Measurements from ENCODE around the gene CDH4. TPM values are rescaled to one million over a fixed set of nuclear protein-coding genes. Genes with fewer than 3 reads are reported as not detected.

Gene CDH4
- total RNA-seq, 1 donor from 2014 or later = 0.08 TPM

GRCh38 chr20:61813791-61814190 is 561.7 kb downstream of the CDH4 start:
- DNase-seq (ENCODE audit: missing footprints) (no peak), ATAC-seq (no peak)
- intact Hi-C loops (cut with DNase I) = no loop called here

GRCh38 chr20:61814244-61814643 is 562.2 kb downstream of the CDH4 start:
- intact Hi-C loops (cut with DNase I) = no loop called here
- ATAC-seq (no peak), DNase-seq (ENCODE audit: missing footprints) (no peak)

DNA sequence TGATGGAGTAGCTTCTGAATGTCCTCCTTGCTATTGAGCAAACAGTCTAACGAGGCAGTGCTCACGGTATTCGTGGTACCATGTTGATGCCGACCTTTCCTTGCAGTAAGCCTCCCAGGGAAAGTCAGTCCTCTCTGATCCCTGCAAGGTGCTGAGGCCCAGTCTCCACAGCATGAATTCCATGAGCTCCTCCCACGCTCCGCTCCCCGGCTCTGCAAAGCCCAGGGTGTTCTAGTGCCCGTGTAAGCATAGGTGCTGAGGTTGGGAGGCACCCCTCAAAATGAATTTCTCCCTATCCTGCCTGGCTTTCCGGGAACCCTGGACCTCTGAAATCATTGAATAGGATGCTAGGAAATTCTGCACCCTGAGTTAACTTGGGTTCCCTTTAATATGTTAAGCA is 562.7 kb downstream of the CDH4 start:
- no peak for ATAC-seq
- no peak for DNase-seq (ENCODE audit: missing footprints)
- intact Hi-C loops (cut with DNase I) = no loop called here

- intact Hi-C loops (cut with DNase I) = no loop called here
- no peak for DNase-seq (ENCODE audit: missing footprints)
These were observed 563.1 kb downstream of the CDH4 start for GRCh38 chr20:61815176-61815575.

GRCh38 chr20:61815678-61816077 is 563.6 kb downstream of the CDH4 start:
- intact Hi-C loops (cut with DNase I) = no loop called here
- DNase-seq (ENCODE audit: missing footprints) = no peak
- no peak for ATAC-seq

More at GRCh38 chr20:61815176-61815575, 563.1 kb downstream of the CDH4 start:
- no peak for ATAC-seq

DNA sequence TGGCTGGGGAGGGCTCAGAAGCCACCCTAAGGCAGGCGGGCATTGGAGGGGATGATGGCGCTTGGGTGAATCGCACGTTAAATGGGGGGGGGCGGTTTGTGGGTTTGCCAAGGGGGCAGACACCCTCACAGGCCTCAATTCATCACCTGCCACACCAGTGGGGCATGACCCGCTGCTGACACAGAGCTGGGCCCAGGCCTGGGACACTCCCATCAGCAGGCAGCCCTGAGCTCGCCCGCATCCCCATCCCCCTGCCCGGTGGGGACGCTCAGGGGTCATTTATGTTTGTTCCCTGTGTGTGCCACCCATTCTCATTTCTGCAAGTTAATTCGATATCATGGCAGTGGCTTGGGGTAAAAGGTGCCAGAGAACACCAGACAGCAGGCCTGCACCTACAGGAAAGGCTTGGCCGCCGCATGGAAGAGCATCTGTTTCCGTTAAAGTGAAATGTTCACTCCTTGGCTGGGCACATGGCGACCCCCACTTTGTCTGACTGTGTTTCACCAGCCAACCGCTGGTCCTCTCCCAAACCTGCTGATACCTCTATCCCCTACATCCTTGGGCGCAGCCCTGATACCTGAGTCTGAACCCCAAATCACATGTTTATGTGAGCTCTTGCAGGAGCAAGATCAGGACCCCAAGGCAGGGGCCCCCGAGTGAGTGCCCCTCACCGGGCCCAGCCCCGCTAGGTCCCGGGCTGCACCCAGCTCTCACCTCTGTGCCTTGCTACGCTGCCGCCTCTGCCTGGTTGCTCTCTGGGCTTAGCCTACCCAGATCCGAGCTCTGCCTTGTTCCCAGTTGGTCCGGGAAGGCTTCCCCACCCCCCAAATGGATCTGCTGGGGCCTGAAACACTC is 564.8 kb downstream of the CDH4 start:
- ATAC-seq = no peak
- intact Hi-C loops (cut with DNase I) = no loop called here
- DNase-seq (ENCODE audit: missing footprints) = peak; percentile 21

- ATAC-seq (no peak), DNase-seq (ENCODE audit: missing footprints) (peak; percentile 34)
- intact Hi-C loops (cut with DNase I) = no loop called here
These were observed 565.5 kb downstream of the CDH4 start for GRCh38 chr20:61817575-61817974.

GRCh38 chr20:61818746-61819573 is 566.9 kb downstream of the CDH4 start:
- DNase-seq (ENCODE audit: missing footprints) = no peak

GRCh38 chr20:61819574-61819846 is 567.4 kb downstream of the CDH4 start:
- ATAC-seq (no peak), DNase-seq (ENCODE audit: missing footprints) (no peak)
- intact Hi-C loops (cut with DNase I) = no loop called here

More at GRCh38 chr20:61818746-61819573, 566.9 kb downstream of the CDH4 start:
- ATAC-seq = no peak
- intact Hi-C loops (cut with DNase I) = no loop called here

DNA sequence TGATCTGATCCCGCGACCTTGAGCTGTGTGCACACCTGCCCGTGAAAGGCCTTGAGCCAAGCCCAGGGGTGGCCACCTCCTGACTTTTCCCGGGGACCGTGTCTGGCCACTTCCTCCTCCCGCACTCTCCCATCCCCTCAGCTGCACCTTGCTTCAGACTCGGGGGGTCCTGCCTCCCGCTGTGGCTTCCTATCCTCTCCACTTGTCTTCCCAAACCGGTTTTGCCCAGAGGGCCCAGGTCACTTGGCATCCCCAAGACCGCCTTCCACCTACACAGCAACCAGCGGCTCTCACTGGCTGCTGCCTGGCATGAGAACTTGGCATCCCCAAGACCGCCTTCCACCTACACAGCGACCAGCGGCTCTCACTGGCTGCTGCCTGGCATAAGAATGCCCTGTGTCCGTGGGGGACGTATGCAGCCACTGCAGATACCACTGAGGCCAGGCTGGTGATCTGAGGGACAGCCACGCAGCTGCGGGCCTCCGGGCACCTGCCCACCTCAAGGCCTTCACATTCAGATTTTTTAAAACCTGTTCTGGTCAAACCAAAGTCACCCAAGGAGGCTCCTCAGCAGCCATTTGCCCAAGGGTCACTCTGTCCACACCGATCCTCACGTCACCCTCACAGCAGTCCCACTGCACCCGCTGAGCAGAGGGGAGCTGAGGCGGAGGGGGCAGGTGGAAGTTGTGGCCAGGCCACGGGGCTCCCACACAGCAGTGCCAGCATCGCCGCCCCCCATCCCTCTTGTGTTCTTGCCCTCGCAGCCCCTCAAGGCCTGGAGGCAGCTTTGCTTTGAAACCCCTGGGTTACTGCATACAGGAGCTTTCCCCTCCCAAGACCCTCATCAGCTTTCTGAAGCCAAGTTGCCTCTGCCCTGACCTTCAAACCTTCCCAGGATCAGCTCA is 568.1 kb downstream of the CDH4 start:
- no peak for DNase-seq (ENCODE audit: missing footprints)
- intact Hi-C loops (cut with DNase I) = no loop called here
- ATAC-seq = no peak

GRCh38 chr20:61821735-61822134 is 569.7 kb downstream of the CDH4 start:
- no peak for ATAC-seq
- DNase-seq (ENCODE audit: missing footprints) = no peak
- intact Hi-C loops (cut with DNase I) = no loop called here

DNA sequence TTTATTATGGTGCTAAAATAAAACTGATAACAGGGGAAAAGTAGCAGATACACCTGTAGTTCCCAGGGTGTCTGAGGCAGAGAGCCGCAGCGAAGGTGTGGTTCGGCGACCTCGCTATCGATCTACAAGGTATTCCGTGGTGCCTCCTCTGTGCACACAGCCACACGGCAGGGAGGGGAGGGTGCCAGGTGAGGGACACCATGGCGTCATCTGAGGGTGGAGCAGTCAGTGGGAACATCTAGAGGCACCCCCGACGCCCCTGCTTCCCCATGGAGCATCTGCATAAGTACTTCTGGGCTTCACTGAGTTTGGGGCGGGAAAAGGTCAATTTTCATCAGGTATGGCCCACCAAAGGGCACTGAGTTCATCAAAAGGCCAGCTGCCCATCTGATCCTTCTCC is 570.3 kb downstream of the CDH4 start:
- intact Hi-C loops (cut with DNase I) = no loop called here
- ATAC-seq (no peak), DNase-seq (ENCODE audit: missing footprints) (no peak)

GRCh38 chr20:61823242-61823641 is 571.2 kb downstream of the CDH4 start:
- ATAC-seq = no peak
- intact Hi-C loops (cut with DNase I) = no loop called here
- no peak for DNase-seq (ENCODE audit: missing footprints)

GRCh38 chr20:61828891-61829290 is 576.8 kb downstream of the CDH4 start:
- DNase-seq (ENCODE audit: missing footprints) (peak; percentile 28), ATAC-seq (no peak)
- intact Hi-C loops (cut with DNase I) = no loop called here

GRCh38 chr20:61829526-61829925 is 577.5 kb downstream of the CDH4 start:
- intact Hi-C loops (cut with DNase I) = no loop called here
- ATAC-seq (no peak), DNase-seq (ENCODE audit: missing footprints) (no peak)

GRCh38 chr20:61830241-61830930 is 578.3 kb downstream of the CDH4 start:
- no peak for ATAC-seq
- DNase-seq (ENCODE audit: missing footprints) = no peak
- intact Hi-C loops (cut with DNase I) = no loop called here

GRCh38 chr20:61830991-61831390 is 578.9 kb downstream of the CDH4 start:
- no peak for ATAC-seq
- DNase-seq (ENCODE audit: missing footprints) = no peak
- intact Hi-C loops (cut with DNase I) = no loop called here

- no peak for ATAC-seq
- intact Hi-C loops (cut with DNase I) = no loop called here
- DNase-seq (ENCODE audit: missing footprints) = no peak
These were observed 580.1 kb downstream of the CDH4 start for GRCh38 chr20:61832181-61832580.

Data from Right ventricle myocardium inferior (tissue), 1 donor.